ENCODE data around the gene LRTM2.

Gene LRTM2

DNA sequence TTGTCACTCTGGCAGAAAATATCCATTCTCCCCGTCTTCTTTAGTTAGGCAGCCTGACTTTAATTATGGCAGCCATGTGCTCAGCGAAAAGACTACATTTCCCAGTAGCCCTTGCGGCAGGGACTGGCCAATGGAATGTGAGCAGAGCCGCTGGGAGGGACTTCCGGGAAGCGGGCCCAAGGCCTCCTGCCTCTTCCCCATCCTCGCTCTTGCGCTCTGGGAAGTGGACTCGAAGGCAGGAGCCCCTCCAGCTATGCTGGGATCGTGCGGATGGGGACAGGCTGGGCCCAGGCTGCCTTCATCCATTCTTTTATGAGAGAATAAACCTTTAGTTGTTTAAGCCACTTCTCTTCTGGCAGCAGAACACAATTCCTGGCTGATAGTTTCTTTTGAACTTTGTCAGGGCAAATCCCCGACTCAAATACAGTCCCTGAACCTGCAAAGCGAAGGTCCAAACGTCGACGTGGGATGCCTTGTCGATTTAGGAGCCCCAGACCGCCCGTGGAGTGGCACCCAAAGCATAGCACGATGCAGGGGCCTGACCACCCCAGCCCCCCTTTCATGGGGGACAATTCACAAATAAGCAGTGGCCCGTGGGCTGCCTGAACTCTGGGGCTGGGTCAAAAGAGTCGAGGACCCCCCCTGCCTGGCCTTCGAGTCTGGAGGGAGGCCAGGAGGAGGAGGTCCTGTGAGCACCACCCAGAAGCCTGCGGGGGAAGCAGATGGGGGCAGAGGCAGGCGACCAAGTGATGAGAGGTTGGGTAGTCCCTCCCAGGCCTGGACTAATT, 15.6 kb upstream of the LRTM2 start:
- no peak overlapping the region for H3K4me3 Mint-ChIP-seq
- TF ChIP-seq, protein P1, sequence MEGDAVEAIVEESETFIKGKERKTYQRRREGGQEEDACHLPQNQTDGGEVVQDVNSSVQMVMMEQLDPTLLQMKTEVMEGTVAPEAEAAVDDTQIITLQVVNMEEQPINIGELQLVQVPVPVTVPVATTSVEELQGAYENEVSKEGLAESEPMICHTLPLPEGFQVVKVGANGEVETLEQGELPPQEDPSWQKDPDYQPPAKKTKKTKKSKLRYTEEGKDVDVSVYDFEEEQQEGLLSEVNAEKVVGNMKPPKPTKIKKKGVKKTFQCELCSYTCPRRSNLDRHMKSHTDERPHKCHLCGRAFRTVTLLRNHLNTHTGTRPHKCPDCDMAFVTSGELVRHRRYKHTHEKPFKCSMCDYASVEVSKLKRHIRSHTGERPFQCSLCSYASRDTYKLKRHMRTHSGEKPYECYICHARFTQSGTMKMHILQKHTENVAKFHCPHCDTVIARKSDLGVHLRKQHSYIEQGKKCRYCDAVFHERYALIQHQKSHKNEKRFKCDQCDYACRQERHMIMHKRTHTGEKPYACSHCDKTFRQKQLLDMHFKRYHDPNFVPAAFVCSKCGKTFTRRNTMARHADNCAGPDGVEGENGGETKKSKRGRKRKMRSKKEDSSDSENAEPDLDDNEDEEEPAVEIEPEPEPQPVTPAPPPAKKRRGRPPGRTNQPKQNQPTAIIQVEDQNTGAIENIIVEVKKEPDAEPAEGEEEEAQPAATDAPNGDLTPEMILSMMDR (IDR thresholded peaks at IDR 0.05) = no peak
- H3K27ac Mint-ChIP-seq = no peak overlapping the region
- peaks cover 20% of the 10 kb centered on the region for H3K27me3 Mint-ChIP-seq (ENCODE audit: low read depth, poor library complexity)
- peaks cover 48% of the 10 kb centered on the region for H3K4me1 Mint-ChIP-seq
- no peaks in the 10 kb centered on the region for H3K9me3 Mint-ChIP-seq
- peak; percentile 83 for DNase-seq
- H3K36me3 Mint-ChIP-seq (ENCODE audit: low read depth) = no peaks in the 10 kb centered on the region

DNA sequence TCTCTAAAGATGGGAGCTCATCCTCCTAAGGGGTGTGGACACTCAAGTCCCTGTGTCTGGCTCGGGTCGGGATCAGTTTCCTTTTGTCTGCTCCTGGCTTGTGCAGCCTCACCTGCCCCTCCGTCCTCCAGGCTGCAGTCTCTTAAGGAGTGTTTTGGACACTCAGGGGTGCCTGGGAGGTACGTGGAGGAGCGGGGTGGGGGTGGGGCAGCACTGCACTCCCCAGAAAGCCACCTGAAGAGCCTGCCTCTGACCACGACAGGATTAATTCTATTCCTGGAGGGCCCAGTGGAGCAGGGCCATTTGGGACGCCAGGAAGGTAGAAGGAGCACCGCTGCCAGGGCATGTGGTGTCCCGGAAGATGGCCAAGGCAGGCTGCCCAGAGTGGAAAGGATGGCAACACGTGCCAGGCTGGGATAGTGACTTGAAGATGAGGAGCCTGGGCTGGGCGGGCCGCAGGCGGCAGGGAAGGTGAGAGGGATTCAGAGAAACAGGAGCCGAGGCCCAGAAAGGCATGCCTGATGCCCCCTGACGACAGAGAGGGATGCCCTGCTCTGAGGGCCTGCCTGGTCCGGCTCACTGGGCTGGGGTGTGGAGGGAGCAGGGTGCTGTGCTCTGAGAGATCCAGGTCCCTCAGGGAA, 14.8 kb upstream of the LRTM2 start:
- H3K4me1 Mint-ChIP-seq = peaks cover 54% of the 10 kb centered on the region
- no peak overlapping the region for H3K4me3 Mint-ChIP-seq
- no peak for DNase-seq
- H3K9me3 Mint-ChIP-seq = no peaks in the 10 kb centered on the region
- no peaks in the 10 kb centered on the region for H3K36me3 Mint-ChIP-seq (ENCODE audit: low read depth)
- peak overlapping the region; percentile 82 for H3K27ac Mint-ChIP-seq
- TF ChIP-seq, protein P1 (IDR thresholded peaks at IDR 0.05) = no peak
- peaks cover 20% of the 10 kb centered on the region for H3K27me3 Mint-ChIP-seq (ENCODE audit: low read depth, poor library complexity)

DNA sequence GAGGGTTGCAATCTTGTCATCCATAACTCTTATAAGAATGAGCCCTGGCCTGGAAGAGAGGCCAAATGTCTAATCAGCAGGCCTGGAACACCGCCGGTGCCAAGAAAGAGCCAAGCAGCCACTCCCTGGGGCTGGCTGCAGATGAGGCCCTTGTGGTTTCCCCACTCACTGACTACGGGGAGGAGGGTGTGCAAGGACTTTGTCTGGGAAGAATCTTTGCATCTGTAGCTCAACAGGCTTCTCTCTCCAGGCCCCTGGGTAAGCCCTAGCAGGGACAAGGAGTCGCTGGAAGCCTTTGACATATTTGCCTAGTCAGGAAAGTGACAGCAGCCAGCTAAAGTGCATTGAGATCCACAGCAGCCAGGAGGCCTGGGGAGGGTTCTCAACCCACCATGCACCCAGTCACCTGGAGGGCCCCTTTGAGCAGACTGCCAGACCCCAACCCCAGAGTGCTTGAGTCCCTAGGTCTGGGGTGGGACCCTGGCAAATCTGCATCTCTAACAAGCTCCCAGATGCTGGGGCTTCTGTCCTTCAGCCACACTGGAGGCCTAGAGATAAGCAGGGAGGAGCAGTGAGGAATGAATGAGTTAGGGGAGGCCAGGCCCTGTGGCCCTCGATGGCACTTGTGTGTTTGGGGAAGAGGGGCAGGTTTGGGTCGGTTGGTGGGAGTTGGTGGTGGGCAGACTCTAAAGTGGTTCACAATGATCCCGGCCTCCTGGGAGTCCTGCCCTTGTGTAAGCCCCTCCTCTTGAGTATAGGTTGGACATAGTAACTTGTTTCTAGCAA, 13.9 kb upstream of the LRTM2 start:
- Mint-ChIP-seq H3K4me3 (no peak overlapping the region), H3K36me3 (ENCODE audit: low read depth) (no peaks in the 10 kb centered on the region), H3K9me3 (no peaks in the 10 kb centered on the region), H3K4me1 (peaks cover 50% of the 10 kb centered on the region), H3K27ac (no peak overlapping the region), H3K27me3 (ENCODE audit: low read depth, poor library complexity) (peaks cover 19% of the 10 kb centered on the region)
- TF ChIP-seq, protein P1 (IDR thresholded peaks at IDR 0.05) = no peak
- no peak for DNase-seq

DNA sequence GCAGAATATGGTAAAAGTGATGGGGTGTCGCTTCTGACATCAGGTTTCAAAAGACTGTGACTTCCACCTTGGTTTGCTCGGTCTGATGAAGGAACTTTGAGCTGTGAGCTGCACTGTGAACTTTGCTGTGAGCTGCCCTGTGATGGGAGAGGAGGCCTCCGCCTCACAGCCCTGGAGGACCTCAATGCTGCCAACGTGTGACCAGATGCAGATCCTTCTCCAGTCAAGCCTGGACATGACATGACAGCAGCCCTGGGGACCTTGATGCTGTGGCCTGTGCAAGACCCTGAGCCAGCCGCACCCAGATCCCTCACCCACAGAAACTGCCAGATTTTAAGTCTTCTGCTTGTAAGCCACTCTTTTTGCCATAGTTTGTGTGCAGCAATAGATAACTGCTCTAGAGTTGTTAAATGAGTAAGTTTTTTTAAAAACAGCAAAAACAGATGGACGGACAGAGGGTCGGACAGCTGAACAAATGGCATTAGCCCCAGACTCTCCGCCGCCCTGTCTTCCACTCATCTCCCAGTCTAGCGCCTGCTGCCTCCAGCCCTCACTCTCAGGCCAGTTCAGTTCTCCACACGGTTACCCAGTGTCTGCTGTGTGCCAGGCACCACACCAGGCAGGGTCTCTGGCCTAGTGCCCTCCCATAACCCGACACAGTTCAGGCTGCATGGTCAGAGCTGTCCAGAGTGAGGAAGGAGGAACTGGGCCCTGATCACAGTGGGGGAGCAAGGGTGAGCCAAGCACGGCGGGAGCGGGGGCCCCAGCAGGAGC, 13.1 kb upstream of the LRTM2 start:
- Mint-ChIP-seq H3K27ac (no peak overlapping the region), H3K4me1 (peaks cover 49% of the 10 kb centered on the region), H3K36me3 (ENCODE audit: low read depth) (no peaks in the 10 kb centered on the region), H3K27me3 (ENCODE audit: low read depth, poor library complexity) (peaks cover 18% of the 10 kb centered on the region), H3K9me3 (no peaks in the 10 kb centered on the region), H3K4me3 (no peak overlapping the region)
- DNase-seq = no peak
- TF ChIP-seq, protein P1 (IDR thresholded peaks at IDR 0.05) = no peak

DNA sequence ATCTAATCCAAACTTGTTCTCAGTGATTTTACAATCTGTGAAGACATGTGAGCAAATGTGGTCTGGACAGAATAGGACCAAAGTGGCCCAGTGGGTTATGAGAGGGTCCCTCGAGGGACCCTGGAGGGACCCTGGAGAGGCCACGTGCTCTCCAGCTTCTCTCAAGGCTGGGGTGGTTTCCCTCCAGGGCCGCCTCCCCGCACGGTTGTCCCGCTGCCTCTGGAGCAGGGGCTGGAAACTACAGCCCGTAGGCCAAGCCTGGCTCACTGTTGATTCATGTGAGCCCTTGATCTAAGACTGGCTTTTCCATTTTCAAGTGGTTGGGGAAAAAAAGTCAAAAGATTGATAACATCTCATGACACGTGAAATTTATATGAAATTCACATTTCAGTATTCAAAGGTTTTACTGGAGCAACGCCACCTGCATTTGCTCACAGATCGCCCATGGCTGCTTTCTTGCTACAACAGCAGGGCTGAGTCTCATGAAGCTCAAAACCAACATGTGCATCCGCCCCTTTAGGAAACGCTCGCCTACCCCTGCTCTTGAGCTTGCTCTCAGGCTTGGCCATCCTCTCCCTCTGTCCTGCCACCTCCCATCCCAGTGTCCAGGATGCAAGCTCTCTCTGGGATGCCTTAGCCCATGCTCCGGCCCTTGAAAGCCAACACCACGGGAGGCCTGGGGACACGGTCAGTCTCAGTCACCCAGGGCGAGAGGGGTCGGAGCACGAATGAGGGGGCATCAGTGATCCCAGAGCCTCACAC, 12.1 kb upstream of the LRTM2 start:
- DNase-seq = no peak
- Mint-ChIP-seq H3K4me1 (peaks cover 57% of the 10 kb centered on the region), H3K36me3 (ENCODE audit: low read depth) (no peaks in the 10 kb centered on the region), H3K27me3 (ENCODE audit: low read depth, poor library complexity) (peaks cover 23% of the 10 kb centered on the region), H3K4me3 (no peak overlapping the region), H3K27ac (peak overlapping the region; percentile 71), H3K9me3 (no peaks in the 10 kb centered on the region)
- TF ChIP-seq, protein P1 (IDR thresholded peaks at IDR 0.05) = no peak
